Embryonic facial prominence (tissue), 1 donor: ENCODE results near the gene SMC3.
"Not testable (repeated sequence)": the region's sequence is repeated elsewhere in the genome, so short reads cannot be mapped to it uniquely, and the experiment has no call there.

Source experiments
- DNase-seq: peaks from one replicate; pipeline ENCODE4 v3.0.0-alpha.2; 2016; ENCODE audit errors: extremely low spot score

SMC3 gene

GRCh38 chr10:110577056-110577455 is 9.6 kb downstream of the SMC3 start:
- no peak for DNase-seq

- no peak for DNase-seq
Observed at GRCh38 chr10:110584006-110584405, 16.5 kb downstream of the SMC3 start.

DNA sequence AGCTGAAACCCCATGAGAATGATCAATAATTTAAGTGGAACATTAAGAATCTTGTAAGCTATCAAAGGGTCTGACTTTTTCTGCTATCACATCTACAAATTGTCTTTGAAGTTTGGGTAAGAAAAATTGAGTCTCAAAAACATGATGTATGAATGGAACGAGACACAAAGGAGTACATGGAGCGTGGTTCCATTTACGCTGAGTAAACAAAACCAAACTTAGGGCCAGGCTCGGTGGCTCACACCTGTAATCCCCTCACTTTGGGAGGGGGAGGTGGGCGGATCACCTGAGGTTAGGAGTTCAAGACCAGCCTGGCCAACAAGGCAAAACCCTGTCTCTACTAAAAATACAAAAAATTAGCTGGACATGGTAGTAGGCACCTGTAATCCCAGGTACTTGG is 24.3 kb downstream of the SMC3 start:
- no peak for DNase-seq

DNA sequence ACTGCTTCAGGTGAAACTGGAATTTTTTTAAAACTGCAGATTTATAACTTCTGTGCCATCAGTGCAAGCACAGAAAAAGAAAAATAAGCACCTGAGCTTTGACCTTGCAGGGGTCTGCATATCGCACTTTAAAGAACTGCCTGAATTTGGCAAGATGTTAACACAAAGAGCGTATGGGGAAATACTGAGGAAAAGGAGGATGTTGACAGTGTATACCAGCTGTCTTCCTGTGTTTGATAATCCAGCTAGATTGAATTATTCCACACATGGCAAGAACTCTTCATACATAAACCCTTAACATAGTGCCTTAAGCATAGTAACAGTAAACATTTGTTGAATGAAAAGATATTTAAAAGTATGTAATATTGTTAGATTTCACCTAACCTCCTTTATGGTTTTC is 30.0 kb downstream of the SMC3 start:
- no peak for DNase-seq

- no peak for DNase-seq
Observed at GRCh38 chr10:110600487-110601101, 33.1 kb downstream of the SMC3 start.

DNA sequence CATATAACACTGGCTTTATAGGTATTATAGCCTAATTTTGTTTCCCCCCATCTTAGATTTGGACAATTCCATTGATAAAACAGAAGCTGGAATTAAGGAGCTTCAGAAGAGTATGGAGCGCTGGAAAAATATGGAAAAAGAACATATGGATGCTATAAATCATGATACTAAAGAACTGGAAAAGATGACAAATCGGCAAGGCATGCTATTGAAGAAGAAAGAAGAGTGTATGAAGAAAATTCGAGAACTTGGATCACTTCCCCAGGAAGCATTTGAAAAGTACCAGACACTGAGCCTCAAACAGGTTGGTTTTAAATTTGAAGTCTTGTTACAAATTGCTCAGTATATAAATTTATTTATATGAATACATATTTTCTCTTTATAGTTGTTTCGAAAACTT is 34.1 kb downstream of the SMC3 start:
- DNase-seq, result no peak

- no peak for DNase-seq
Observed at GRCh38 chr10:110608087-110608486, 40.6 kb downstream of the SMC3 start.

- DNase-seq, result no peak
Observed at GRCh38 chr10:110609605-110610004, 42.1 kb downstream of the SMC3 start.

DNA sequence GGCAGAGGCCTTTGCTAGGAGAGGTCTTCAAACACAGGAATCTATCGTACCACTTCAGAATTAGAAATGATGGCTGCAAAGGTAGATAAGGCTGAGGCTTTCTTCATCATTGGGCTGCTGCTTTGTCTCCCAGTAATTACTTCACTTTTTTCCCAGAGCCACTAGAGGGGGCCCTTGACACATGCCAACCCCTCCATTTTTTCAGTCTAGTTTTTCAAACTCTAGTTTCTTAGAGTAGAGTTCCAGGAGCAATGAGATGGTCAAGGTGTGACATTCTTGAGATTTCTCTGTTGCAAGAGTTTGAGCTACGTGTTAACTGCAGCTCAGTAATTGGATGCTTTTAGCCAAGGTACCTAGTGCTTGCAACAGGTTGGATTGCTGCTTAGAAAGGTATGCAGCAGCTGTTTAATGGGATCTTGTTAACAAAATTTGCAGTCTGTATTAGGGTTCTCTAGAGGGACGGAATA is 42.8 kb downstream of the SMC3 start:
- peak; percentile 62 for DNase-seq

DNA sequence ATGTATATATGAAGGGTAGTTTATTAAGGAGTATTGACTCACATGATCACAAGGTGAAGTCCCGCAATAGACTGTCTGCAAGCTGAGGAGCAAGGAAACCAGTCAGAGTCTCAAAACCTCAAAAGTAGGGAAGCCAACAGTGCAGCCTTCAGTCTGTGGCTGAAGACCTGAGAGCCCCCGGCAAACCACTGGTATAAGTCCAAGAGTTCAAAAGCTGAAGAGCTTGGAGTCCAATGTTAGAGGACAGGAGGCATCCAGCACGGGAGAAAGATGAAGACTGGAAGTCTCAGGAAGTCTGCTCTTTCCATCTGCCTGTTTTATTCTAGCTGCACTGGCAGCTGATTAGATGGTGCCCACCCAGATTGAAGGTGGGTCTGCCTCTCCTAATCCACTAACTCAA is 43.3 kb downstream of the SMC3 start:
- DNase-seq, result not testable (repeated sequence)

- DNase-seq, result no peak
Observed at GRCh38 chr10:110612087-110612486, 44.6 kb downstream of the SMC3 start.

- DNase-seq, result no peak
Observed at GRCh38 chr10:110612629-110613028, 45.1 kb downstream of the SMC3 start.

DNA sequence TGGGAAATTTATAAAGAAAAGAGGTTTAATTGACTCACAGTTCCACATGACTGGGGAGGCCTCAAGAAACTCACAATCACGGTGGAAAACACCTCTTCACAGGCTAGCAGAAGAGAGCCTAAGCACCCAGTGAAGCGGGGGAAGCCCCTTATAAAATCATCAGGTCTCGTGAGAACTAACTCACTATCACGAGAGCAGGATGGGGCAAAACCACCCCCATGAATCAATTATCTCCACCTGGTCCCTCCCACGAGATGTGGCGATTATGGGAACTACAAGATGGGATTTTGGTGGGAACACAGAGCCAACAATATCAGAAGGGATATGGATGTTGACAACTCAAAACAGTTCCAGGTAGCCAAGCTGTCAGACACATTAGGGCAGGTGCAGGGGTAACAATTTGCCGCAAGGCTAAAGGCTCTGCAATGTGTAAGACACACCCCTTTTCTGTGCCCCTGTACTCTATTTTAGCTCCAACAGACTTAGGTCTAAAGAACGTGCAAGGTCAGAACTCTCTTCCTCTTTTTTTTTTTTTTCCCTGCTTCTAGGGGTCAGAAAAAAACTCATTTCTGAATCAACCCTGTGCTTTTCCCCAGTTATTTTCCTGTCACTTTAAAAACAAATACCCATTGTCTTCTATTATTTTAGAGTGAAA is 46.0 kb downstream of the SMC3 start:
- DNase-seq, result no peak

DNA sequence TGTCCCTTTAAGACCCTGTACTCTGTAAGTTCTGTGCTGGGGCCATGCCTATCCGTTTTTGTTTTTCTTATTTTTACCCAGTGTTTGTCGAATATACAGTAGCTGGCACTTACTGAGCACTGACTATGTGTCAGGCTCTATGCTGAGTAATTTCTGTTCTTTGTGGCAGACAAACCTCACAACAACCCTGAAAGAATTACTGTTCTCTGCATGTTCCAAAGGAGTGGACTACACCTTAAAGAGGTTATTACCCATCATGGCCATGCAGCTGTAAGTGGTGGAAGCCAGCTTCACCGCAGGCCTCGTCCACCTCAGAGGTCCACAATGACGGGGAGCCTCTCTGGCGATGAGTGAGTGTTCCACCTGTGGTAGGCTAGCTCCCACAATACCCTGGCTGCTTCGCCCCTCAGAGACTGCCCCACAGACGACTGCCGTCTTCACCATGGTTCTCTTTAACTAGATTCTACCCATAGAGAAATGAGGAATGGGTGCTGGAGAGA is 46.6 kb downstream of the SMC3 start:
- no peak for DNase-seq

DNA sequence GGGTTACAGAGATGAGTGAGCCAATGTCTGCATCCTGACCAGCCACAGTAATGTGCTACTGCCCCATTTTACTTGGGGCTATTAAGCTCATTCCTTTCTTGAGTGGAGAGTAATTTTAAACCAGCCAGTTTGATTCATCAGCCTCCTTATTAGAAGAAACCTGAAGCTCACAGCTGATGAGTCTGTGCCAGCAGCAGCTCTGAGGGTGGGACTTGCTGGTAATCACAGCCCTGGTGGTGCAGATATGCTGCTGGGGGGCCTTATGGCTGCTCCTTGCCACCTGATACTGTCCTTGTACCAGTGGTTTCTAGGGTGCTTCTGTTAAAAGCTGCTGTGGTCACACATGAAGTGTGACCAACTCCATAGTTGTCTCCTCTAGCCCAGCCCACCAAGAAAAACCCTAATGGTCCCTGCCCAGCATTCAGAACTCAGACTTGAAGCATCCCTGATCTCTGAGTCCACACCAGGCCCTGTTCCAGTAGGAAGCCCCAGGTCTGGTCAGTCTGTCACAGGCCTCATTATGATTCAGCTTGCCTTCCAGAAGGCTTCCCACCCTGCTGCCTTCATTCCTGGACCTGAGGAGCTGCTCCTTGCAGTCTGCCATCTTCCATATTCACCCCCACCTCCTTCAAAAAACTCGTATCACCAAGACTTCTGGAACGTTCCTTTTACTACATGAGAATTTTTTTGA is 47.7 kb downstream of the SMC3 start:
- DNase-seq, result no peak

DNA sequence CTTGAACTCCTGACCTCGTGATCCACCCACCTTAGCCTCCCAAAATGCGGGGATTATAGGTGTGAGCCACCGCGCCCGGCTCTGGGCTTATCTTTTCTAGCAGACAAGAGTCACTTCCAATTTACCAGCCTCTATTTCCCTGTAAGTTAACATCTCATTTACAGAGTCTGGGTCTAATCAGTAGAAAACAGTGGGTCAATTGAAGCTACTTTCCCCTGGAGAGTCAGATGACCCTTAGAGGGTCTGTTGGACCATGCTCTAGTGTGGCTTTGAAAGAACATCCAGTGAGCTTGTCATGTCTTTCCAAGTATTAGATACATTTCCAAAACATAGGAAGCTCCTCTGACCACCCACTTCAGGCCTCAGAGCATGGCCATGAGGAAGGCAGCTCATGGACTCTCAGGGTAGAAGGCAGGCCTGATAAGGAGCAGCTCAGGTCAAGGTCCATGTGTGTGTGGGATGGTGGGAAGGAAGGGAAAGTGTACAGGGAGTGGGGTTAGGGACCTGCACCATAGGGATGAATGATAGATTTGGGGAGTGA is 49.1 kb downstream of the SMC3 start:
- no peak for DNase-seq

- no peak for DNase-seq
Observed at GRCh38 chr10:110617425-110618229, 50.1 kb downstream of the SMC3 start.

DNA sequence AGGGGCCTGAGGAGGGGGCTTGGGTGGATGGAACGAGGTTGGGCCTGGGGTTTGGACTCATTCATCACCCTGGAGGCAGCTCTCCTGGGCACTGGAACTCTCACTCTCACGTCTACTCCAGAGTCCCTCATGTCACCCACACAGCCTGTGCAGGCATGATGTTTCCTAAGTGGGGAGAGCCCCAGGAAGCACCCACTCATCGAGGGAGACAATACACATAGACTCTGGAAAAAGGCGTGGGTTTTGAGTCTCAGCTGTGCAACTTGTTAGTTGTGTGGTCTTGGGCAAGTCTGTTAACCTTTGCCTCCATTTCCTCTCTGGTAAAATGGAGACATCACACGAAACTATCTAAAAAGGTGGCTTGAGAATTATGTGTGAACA is 50.7 kb downstream of the SMC3 start:
- no peak for DNase-seq

GRCh38 chr10:110619514-110620397 is 52.3 kb downstream of the SMC3 start:
- no peak for DNase-seq

- no peak for DNase-seq
Observed at GRCh38 chr10:110620398-110620719, 52.9 kb downstream of the SMC3 start.

DNA sequence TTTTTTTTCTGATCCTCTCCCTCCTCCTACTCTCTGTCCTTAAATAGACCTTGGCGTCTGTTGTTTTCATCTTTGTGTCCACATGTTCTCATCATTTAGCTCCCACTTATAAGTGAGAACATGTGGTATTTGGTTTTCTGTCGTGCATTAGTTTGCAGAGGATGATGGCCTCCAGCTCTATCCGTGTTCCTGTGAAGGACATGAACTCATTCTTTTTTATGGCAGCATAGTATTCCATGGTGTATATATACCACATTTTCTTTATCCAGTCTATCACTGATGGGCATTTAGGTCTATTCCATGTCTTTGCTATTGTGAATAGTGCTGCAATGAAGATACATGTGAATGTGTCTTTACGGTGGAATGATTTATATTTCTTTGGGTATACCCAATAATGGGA is 55.8 kb downstream of the SMC3 start:
- not testable (repeated sequence) for DNase-seq
